ENCODE measurements around the gene ANKRD9. TPM values are rescaled to one million over a fixed set of nuclear protein-coding genes. Genes with fewer than 3 reads are reported as not detected.

The ANKRD9 gene
- total and polyA plus RNA-seq, 2 of the 13 experiments (the other 11 are each of a cell fraction or from before 2014, with no cell fraction given), result 10.0 to 15.0 TPM

DNA sequence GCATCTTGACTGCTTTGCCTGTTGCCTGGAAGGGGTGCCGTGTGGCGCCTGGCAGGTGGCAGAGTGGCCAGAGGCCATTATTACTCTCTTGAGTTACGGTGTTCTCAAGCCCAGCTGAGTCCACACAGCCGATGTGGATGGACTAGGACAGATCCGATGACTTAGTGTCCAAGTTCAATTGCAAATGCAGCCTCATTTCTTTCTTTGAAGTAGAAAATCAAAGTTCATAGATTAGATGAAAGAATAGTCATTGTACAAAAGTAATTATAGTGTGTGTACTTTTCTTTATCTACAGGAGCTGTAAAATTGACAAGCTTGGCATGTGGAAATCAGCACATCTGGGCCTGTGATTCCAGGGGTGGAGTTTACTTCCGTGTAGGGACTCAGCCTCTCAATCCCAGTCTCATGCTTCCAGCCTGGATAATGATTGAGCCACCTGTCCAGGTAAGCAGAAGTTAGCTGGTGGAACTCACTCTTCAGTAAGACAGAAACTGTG is 44.7 kb downstream of the ANKRD9 start:
- Histone ChIP-seq H3K36me3 (replicated peaks in 1 of 2; ENCODE audit: control insufficient read depth in 1 of 2, insufficient read depth in 2 of 2, low read length in 2 of 2) (peaks cover 3 to 5% of the 10 kb centered on the region in 2 experiments; a peak in 2 of 5 replicates), H3K27ac (ENCODE audit: extremely low read length, insufficient read depth, low read length) (peak overlapping the region; percentile 17), H3K4me2 (ENCODE audit: low read depth, low read length) (0 out of 2 replicates have a peak overlapping the region, but pooled peaks have one; percentile 11), H3K9ac (ENCODE audit: insufficient read depth, low read depth, low read length) (no peak overlapping the region), H4K20me1 (ENCODE audit: insufficient read depth, low read length) (no peaks in the 10 kb centered on the region), H3K79me2 (ENCODE audit: insufficient read depth, low read length) (no peaks in the 10 kb centered on the region), H3K4me1 (ENCODE audit: insufficient read depth, low read length) (peaks cover 22% of the 10 kb centered on the region), H3K4me3 (replicated peaks in 1 of 3; ENCODE audit: insufficient read depth in 1 of 3, low read depth in 2 of 3, low read length in 3 of 3) (no peak overlapping the region), H2AFZ (ENCODE audit: low read length) (no peak overlapping the region), H3K9me3 (ENCODE audit: low read length) (no peaks in the 10 kb centered on the region), H3K27me3 (ENCODE audit: control insufficient read depth in 1 of 2, insufficient read depth in 2 of 2, low read length in 2 of 2) (no peaks in the 10 kb centered on the region)
- BruUV-seq (replicated peaks), result no TSS peak
- ATAC-seq (peak; percentile 92), DNase-seq (ENCODE audit: low spot score) (peak; percentile 78), FAIRE-seq (peak; percentile 57)
- 4% methylated on average over 4 of the region's 6 CpGs for WGBS (ENCODE audit: low lambda C conversion rate)
- ChIA-PET CTCF (ENCODE audit: low intra/inter-chr PET ratio, low total read pairs) (no interaction called here), POLR2A (interaction anchor here (1.1 kb wide), 2 partner anchors 12 to 17 kb away, joined by 3 read pairs; no protein-coding TSS in a partner anchor)
- intact Hi-C loops (cut with micrococcal nuclease; ENCODE audit: unreplicated experiment), result no loop called here
- in situ Hi-C loops (cut with HindIII; ENCODE audit: extremely low pct_ligation_motif_present, low pct_unique_long_range_greater_than_20kb), result no loop called here
- TF ChIP-seq FOXA1 (IDR thresholded peaks at IDR 0.05) (peak; percentile 31; the same call in 1 of the 2 replicates), FOXA1 (CRISPR knock-in tag; IDR thresholded peaks at IDR 0.05) (peak; percentile 63), PLSCR1 (CRISPR knock-in tag; IDR thresholded peaks at IDR 0.05; ENCODE audit: borderline replicate concordance) (no peak), SRSF4 (IDR thresholded peaks at IDR 0.05; ENCODE audit: low read depth, low read length, poor library complexity, severe bottlenecking) (no peak), KDM1A (CRISPR knock-in tag; IDR thresholded peaks at IDR 0.05) (no peak), EHMT2 (IDR thresholded peaks at IDR 0.05; ENCODE audit: borderline replicate concordance, low read depth, low read length) (no peak), ZNF329 (CRISPR knock-in tag; IDR thresholded peaks at IDR 0.05; ENCODE audit: low read depth) (no peak), NR2F1 (CRISPR knock-in tag; IDR thresholded peaks at IDR 0.05) (0 out of 4 replicates have a peak, but pooled peaks of 1 of the 2 experiments have one; percentile 28), SOX6 (IDR thresholded peaks at IDR 0.05) (no peak), SOX6 (CRISPR knock-in tag; IDR thresholded peaks at IDR 0.05) (peak; percentile 95), SOX5 (CRISPR knock-in tag; IDR thresholded peaks at IDR 0.05; ENCODE audit: borderline replicate concordance) (peak; percentile 93), TBX2 (CRISPR knock-in tag; IDR thresholded peaks at IDR 0.05; ENCODE audit: borderline replicate concordance) (peak; percentile 85), ELF3 (CRISPR knock-in tag; IDR thresholded peaks at IDR 0.05) (peak; percentile 95), MEIS1 (CRISPR knock-in tag; IDR thresholded peaks at IDR 0.05; ENCODE audit: borderline replicate concordance) (peak; percentile 57; the same call in 1 of the 2 replicates), KDM5A (IDR thresholded peaks at IDR 0.05; ENCODE audit: borderline replicate concordance, low read length) (no peak), PCBP2 (optimal IDR thresholded peaks at IDR 0.05; ENCODE audit: low read depth, low read length, poor library complexity, severe bottlenecking) (no peak), NAIF1 (CRISPR knock-in tag; IDR thresholded peaks at IDR 0.05; ENCODE audit: borderline replicate concordance) (no peak), HMG20B (CRISPR knock-in tag; conservative IDR thresholded peaks at IDR 0.05) (peak; percentile 75), PAXIP1 (CRISPR knock-in tag; conservative IDR thresholded peaks at IDR 0.05) (peak; percentile 73), ZGPAT (CRISPR knock-in tag; IDR thresholded peaks at IDR 0.05) (peak; percentile 45; the same call in 1 of the 2 replicates), HNF4A (CRISPR knock-in tag; IDR thresholded peaks at IDR 0.05) (peak; percentile 54)
